Panc1 (cell line): Measurements from ENCODE around the gene ITPR3. TPM values are rescaled to one million over a fixed set of nuclear protein-coding genes. Genes with fewer than 3 reads are reported as not detected.

Experiments used
- ATAC-seq: fragments of 200-7000 bp; cut with Tn5 transposase; 2 replicates; pipeline ENCODE4 v1.9.1; 2020; ENCODE audit warnings: mild to moderate bottlenecking, moderate library complexity
- BruUV-seq: library from RNA; stranded (reverse); fragments of 400-500 nt; replicated peaks from 2 replicates; lab custom pipeline; 2021; lab: Mats Ljungman, UMichigan
- CTCF ChIA-PET: fragments of 300-600 bp; sonication (Branson Sonifier 250); formaldehyde crosslinking; loops from one replicate; lab custom pipeline; 2022; ENCODE audit warnings: antibody characterized with exemption; lab: Charles Lee
- POLR2A ChIA-PET: fragments of 300-600 bp; sonication (Branson Sonifier 250); formaldehyde crosslinking; loops from one replicate; lab custom pipeline; 2022; ENCODE audit warnings: antibody characterized with exemption; lab: Charles Lee
- DNase-seq: peaks from one replicate; pipeline ENCODE4 v3.0.0-alpha.2; 2010; ENCODE audit warnings: low read depth, low spot score
- H3K27ac ChIP-seq: 2 replicates; pipeline ENCODE4 v1.5.1; 2011; ENCODE audit warnings: mild to moderate bottlenecking, low read length, inconsistent platforms
- H3K27me3 ChIP-seq: fragments of 200-500 bp; sonication (Bioruptor generic); 2 replicates; pipeline ENCODE4 v1.6.0; 2014; ENCODE audit warnings: low read length, inconsistent platforms; ENCODE audit not compliant: control insufficient read depth, insufficient read depth
- H3K36me3 ChIP-seq: fragments of 200-500 bp; sonication (Bioruptor generic); 2 replicates; pipeline ENCODE4 v1.5.1; 2014; ENCODE audit warnings: inconsistent platforms, mild to moderate bottlenecking, low read length, moderate library complexity; ENCODE audit not compliant: control insufficient read depth, insufficient read depth
- H3K4me1 ChIP-seq: 2 replicates; pipeline ENCODE4 v1.5.1; 2011; ENCODE audit warnings: inconsistent platforms, mild to moderate bottlenecking, low read length, moderate library complexity; ENCODE audit not compliant: control insufficient read depth, insufficient read depth
- H3K4me3 ChIP-seq, 2 experiments: 2 replicates each; pipeline ENCODE4 v1.5.1; 2011 to 2012; ENCODE audit warnings: low read depth in 2 of 2, low read length in 2 of 2, mild to moderate bottlenecking in 2 of 2, inconsistent platforms in 1 of 2, moderate library complexity in 1 of 2
- H3K9me3 ChIP-seq: fragments of 200-500 bp; sonication (Bioruptor generic); 2 replicates; pipeline ENCODE4 v1.5.1; 2014; ENCODE audit warnings: low read depth, mild to moderate bottlenecking, inconsistent platforms, low read length, moderate library complexity; ENCODE audit not compliant: control insufficient read depth, insufficient read depth
- CTCF ChIP-seq: fragments of 450-650 bp; IDR thresholded peaks from 2 replicates; pipeline ENCODE4 v1.5.1; 2017; ENCODE audit warnings: mild to moderate bottlenecking
- POLR2AphosphoS5 ChIP-seq: IDR thresholded peaks from 2 replicates; pipeline ENCODE4 v1.6.1; 2012; ENCODE audit warnings: mild to moderate bottlenecking, low read depth, low read length, moderate library complexity
- REST ChIP-seq, 2 experiments: IDR thresholded peaks; 2 replicates each; pipeline ENCODE4 v1.6.1; 2011 to 2012; ENCODE audit warnings: low read depth in 2 of 2, control low read depth in 1 of 2, low read length in 1 of 2, mild to moderate bottlenecking in 1 of 2, moderate library complexity in 1 of 2; ENCODE audit not compliant: insufficient read depth in 1 of 2
- SIN3A ChIP-seq: IDR thresholded peaks from 2 replicates; pipeline ENCODE4 v1.6.1; 2012; ENCODE audit warnings: low read depth, mild to moderate bottlenecking, low read length, moderate library complexity, borderline replicate concordance; ENCODE audit not compliant: insufficient read depth
- TCF7L2 ChIP-seq: IDR thresholded peaks from 2 replicates; pipeline ENCODE4 v1.6.1; 2011; ENCODE audit warnings: mild to moderate bottlenecking, low read depth, low read length, inconsistent platforms
- in situ Hi-C: cut with HindIII; loops from 2 replicates; pipeline ENCODE4 v1.10.0; 2016; ENCODE audit warnings: low sequenced_read_pairs, low pct_unique_long_range_greater_than_20kb
- intact Hi-C: fragments of 100-400 bp; cut with micrococcal nuclease; formaldehyde crosslinking; loops from one replicate; pipeline ENCODE4 v1.10.0; 2022; ENCODE audit not compliant: unreplicated experiment
- total RNA-seq: library from RNA; stranded (reverse); gene quantifications from one replicate; pipeline ENCODE4 v1.2.1, GENCODE V29; 2021; ENCODE audit not compliant: unreplicated experiment

Gene ITPR3
- total RNA-seq, 1 experiment from 2014 or later: 65.8 TPM

GRCh38 chr6:33716379-33716778 is 95.3 kb downstream of the ITPR3 start:
- POLR2A ChIA-PET: no interaction called here
- no peak overlapping the region for H3K27ac ChIP-seq
- no TSS peak for BruUV-seq
- peaks cover 2% of the 10 kb centered on the region; the same call in 1 of the 2 replicates for H3K27me3 ChIP-seq
- CTCF ChIA-PET: no interaction called here
- no peaks in the 10 kb centered on the region for H3K9me3 ChIP-seq
- intact Hi-C loops: no loop called here
- TF ChIP-seq TCF7L2 (no peak), POLR2AphosphoS5 (no peak), CTCF (no peak), REST (IDR thresholded peaks at IDR 0.05; ENCODE audit: insufficient read depth in 1 of 2, low read depth in 2 of 2, low read length in 1 of 2) (no peak), SIN3A (no peak)
- H3K4me1 ChIP-seq: no peaks in the 10 kb centered on the region
- no peaks in the 10 kb centered on the region for H3K36me3 ChIP-seq
- in situ Hi-C loops: no loop called here
- H3K4me3 ChIP-seq: no peak overlapping the region
- DNase-seq: no peak
- ATAC-seq: no peak

- no peak for TF ChIP-seq TCF7L2
- no peak for TF ChIP-seq REST (IDR thresholded peaks at IDR 0.05; ENCODE audit: insufficient read depth in 1 of 2, low read depth in 2 of 2, low read length in 1 of 2)
- no peak for TF ChIP-seq CTCF
- no peak for TF ChIP-seq SIN3A
- no peak for TF ChIP-seq POLR2AphosphoS5
- H3K4me1 ChIP-seq: no peaks in the 10 kb centered on the region
- H3K4me3 ChIP-seq: no peak overlapping the region
- ATAC-seq: no peak
- H3K9me3 ChIP-seq: no peaks in the 10 kb centered on the region
- no TSS peak for BruUV-seq
- in situ Hi-C loops: no loop called here
- no peak overlapping the region for H3K27ac ChIP-seq
- H3K27me3 ChIP-seq: peaks cover 4% of the 10 kb centered on the region; the same call in 1 of the 2 replicates
- POLR2A ChIA-PET: no interaction called here
- no peak for DNase-seq
- CTCF ChIA-PET: interaction anchor here (0.7 kb wide), 1 partner anchor 427 kb away, joined by 3 read pairs; no protein-coding TSS in a partner anchor
- intact Hi-C loops: no loop called here
- H3K36me3 ChIP-seq: no peaks in the 10 kb centered on the region
Observed at GRCh38 chr6:33716890-33717632, 95.9 kb downstream of the ITPR3 start.
